T-helper 17 cell (primary cell): Measurements from ENCODE around the gene CD101. TPM values are rescaled to one million over a fixed set of nuclear protein-coding genes. Genes with fewer than 3 reads are reported as not detected.

Experiments used
- ATAC-seq: fragments of 150-1000 bp; cut with Tn5 transposase; 2 replicates; pipeline ENCODE4 v1.10.0; 2021; ENCODE audit warnings: mild to moderate bottlenecking, moderate library complexity
- DNase-seq, 3 donors: peaks; one replicate each; pipeline versions ENCODE4 v3.0.0 to v3.0.0-alpha.2; 2020 to 2021
- H3K9me3 ChIP-seq: one replicate; pipeline ENCODE4 v1.7.0; 2013; ENCODE audit warnings: low read length, mild to moderate bottlenecking; ENCODE audit not compliant: control insufficient read depth, poor library complexity, severe bottlenecking
- H3K27ac Mint-ChIP-seq: one replicate; pipeline ENCODE4 v1.8.0; 2022; ENCODE audit warnings: mild to moderate bottlenecking, moderate library complexity, mixed read lengths
- H3K27me3 Mint-ChIP-seq: one replicate; pipeline ENCODE4 v1.8.0; 2022; ENCODE audit warnings: mixed read lengths
- H3K36me3 Mint-ChIP-seq: one replicate; pipeline ENCODE4 v1.8.0; 2022; ENCODE audit warnings: low read depth, mixed read lengths
- H3K4me1 Mint-ChIP-seq: one replicate; pipeline ENCODE4 v1.8.0; 2022; ENCODE audit warnings: mild to moderate bottlenecking, mixed read lengths
- H3K4me3 Mint-ChIP-seq: one replicate; pipeline ENCODE4 v1.8.0; 2022; ENCODE audit warnings: mild to moderate bottlenecking, moderate library complexity, mixed read lengths
- total RNA-seq, 4 donors: library from RNA in 2 of 4; stranded (reverse) in 2 of 4; gene quantifications; one replicate each; pipeline ENCODE4 v1.2.3 and lab custom pipeline; 2022 to 2026

CD101 gene
- total RNA-seq, 2 donors from 2014 or later = 1.9 to 5.7 TPM

GRCh38 chr1:116990612-116991151 is 10.9 kb upstream of the CD101 start:
- Mint-ChIP-seq H3K27me3 (no peaks in the 10 kb centered on the region), H3K36me3 (peaks cover 2% of the 10 kb centered on the region), H3K4me3 (no peak overlapping the region), H3K27ac (peak overlapping the region; percentile 87), H3K4me1 (peaks cover 34% of the 10 kb centered on the region)
- no peaks in the 10 kb centered on the region for H3K9me3 ChIP-seq
- no peak for ATAC-seq
- DNase-seq = no peak

- no peaks in the 10 kb centered on the region for H3K9me3 ChIP-seq
- Mint-ChIP-seq H3K27ac (peak overlapping the region; percentile 87), H3K4me1 (peaks cover 29% of the 10 kb centered on the region), H3K27me3 (no peaks in the 10 kb centered on the region), H3K36me3 (peaks cover 2% of the 10 kb centered on the region), H3K4me3 (peak overlapping the region; percentile 62)
- DNase-seq = no peak
- peak; percentile 16 for ATAC-seq
These were observed 10.3 kb upstream of the CD101 start for GRCh38 chr1:116991171-116991845.

GRCh38 chr1:116991918-116992317 is 9.6 kb upstream of the CD101 start:
- peaks cover 23% of the 10 kb centered on the region for H3K4me1 Mint-ChIP-seq
- H3K36me3 Mint-ChIP-seq = peaks cover 2% of the 10 kb centered on the region
- DNase-seq = no peak
- no peaks in the 10 kb centered on the region for H3K27me3 Mint-ChIP-seq
- ATAC-seq = peak; percentile 36
- H3K9me3 ChIP-seq = no peaks in the 10 kb centered on the region
- H3K4me3 Mint-ChIP-seq = peak overlapping the region; percentile 62
- peak overlapping the region; percentile 87 for H3K27ac Mint-ChIP-seq

GRCh38 chr1:116993286-116993685 is 8.3 kb upstream of the CD101 start:
- ATAC-seq = no peak
- H3K27ac Mint-ChIP-seq = no peak overlapping the region
- H3K4me1 Mint-ChIP-seq = peaks cover 15% of the 10 kb centered on the region
- DNase-seq = no peak
- H3K4me3 Mint-ChIP-seq = no peak overlapping the region
- peaks cover 4% of the 10 kb centered on the region for H3K36me3 Mint-ChIP-seq
- H3K9me3 ChIP-seq = no peaks in the 10 kb centered on the region
- no peaks in the 10 kb centered on the region for H3K27me3 Mint-ChIP-seq

GRCh38 chr1:116994411-116994810 is 7.1 kb upstream of the CD101 start:
- ATAC-seq (no peak), DNase-seq (no peak)
- Mint-ChIP-seq H3K36me3 (peaks cover 6% of the 10 kb centered on the region), H3K4me1 (peaks cover 13% of the 10 kb centered on the region), H3K27ac (no peak overlapping the region), H3K27me3 (no peaks in the 10 kb centered on the region), H3K4me3 (no peak overlapping the region)
- no peaks in the 10 kb centered on the region for H3K9me3 ChIP-seq

- DNase-seq (no peak), ATAC-seq (no peak)
- no peak overlapping the region for H3K4me3 Mint-ChIP-seq
- no peak overlapping the region for H3K27ac Mint-ChIP-seq
- no peaks in the 10 kb centered on the region for H3K9me3 ChIP-seq
- H3K27me3 Mint-ChIP-seq = no peaks in the 10 kb centered on the region
- H3K4me1 Mint-ChIP-seq = peaks cover 9% of the 10 kb centered on the region
- H3K36me3 Mint-ChIP-seq = peaks cover 8% of the 10 kb centered on the region
These were observed 4.5 kb upstream of the CD101 start for GRCh38 chr1:116997066-116997465.

- peaks cover 8% of the 10 kb centered on the region for H3K36me3 Mint-ChIP-seq
- no peak overlapping the region for H3K27ac Mint-ChIP-seq
- DNase-seq (no peak), ATAC-seq (no peak)
- H3K4me1 Mint-ChIP-seq = peaks cover 13% of the 10 kb centered on the region
- no peaks in the 10 kb centered on the region for H3K27me3 Mint-ChIP-seq
- no peaks in the 10 kb centered on the region for H3K9me3 ChIP-seq
- no peak overlapping the region for H3K4me3 Mint-ChIP-seq
These were observed 3.9 kb upstream of the CD101 start for GRCh38 chr1:116997636-116998035.

GRCh38 chr1:116999596-116999995 is 2.0 kb upstream of the CD101 start:
- no peak overlapping the region for H3K27ac Mint-ChIP-seq
- ATAC-seq = no peak
- H3K4me1 Mint-ChIP-seq = peaks cover 20% of the 10 kb centered on the region
- DNase-seq = no peak
- no peak overlapping the region for H3K4me3 Mint-ChIP-seq
- H3K27me3 Mint-ChIP-seq = no peaks in the 10 kb centered on the region
- H3K9me3 ChIP-seq = no peaks in the 10 kb centered on the region
- peaks cover 5% of the 10 kb centered on the region for H3K36me3 Mint-ChIP-seq

- H3K4me1 Mint-ChIP-seq = peaks cover 20% of the 10 kb centered on the region
- no peak overlapping the region for H3K27ac Mint-ChIP-seq
These were observed 1.4 kb upstream of the CD101 start for GRCh38 chr1:117000142-117000541.

GRCh38 chr1:117003223-117003875 is 1.8 kb downstream of the CD101 start:
- ATAC-seq (no peak), DNase-seq (no peak)
- H3K27me3 Mint-ChIP-seq = peaks cover 4% of the 10 kb centered on the region
- H3K4me1 Mint-ChIP-seq = peaks cover 24% of the 10 kb centered on the region
- peak overlapping the region; percentile 48 for H3K27ac Mint-ChIP-seq
- H3K4me3 Mint-ChIP-seq = no peak overlapping the region
- H3K9me3 ChIP-seq = no peaks in the 10 kb centered on the region
- H3K36me3 Mint-ChIP-seq = peaks cover 7% of the 10 kb centered on the region

More at GRCh38 chr1:117000142-117000541, 1.4 kb upstream of the CD101 start:
- DNase-seq (no peak), ATAC-seq (no peak)
- no peaks in the 10 kb centered on the region for H3K9me3 ChIP-seq
- Mint-ChIP-seq H3K4me3 (no peak overlapping the region), H3K36me3 (peaks cover 5% of the 10 kb centered on the region), H3K27me3 (no peaks in the 10 kb centered on the region)

- Mint-ChIP-seq H3K27me3 (peaks cover 9% of the 10 kb centered on the region), H3K27ac (peak overlapping the region; percentile 88), H3K4me3 (peak overlapping the region; percentile 52), H3K36me3 (peaks cover 3% of the 10 kb centered on the region), H3K4me1 (peaks cover 22% of the 10 kb centered on the region)
- ATAC-seq (no peak), DNase-seq (no peak)
- H3K9me3 ChIP-seq = no peaks in the 10 kb centered on the region
These were observed 6.1 kb downstream of the CD101 start for GRCh38 chr1:117007719-117008013.

GRCh38 chr1:117008656-117009055 is 7.1 kb downstream of the CD101 start:
- no peaks in the 10 kb centered on the region for H3K9me3 ChIP-seq
- Mint-ChIP-seq H3K27me3 (peaks cover 9% of the 10 kb centered on the region), H3K4me1 (peaks cover 16% of the 10 kb centered on the region), H3K36me3 (peaks cover 3% of the 10 kb centered on the region), H3K27ac (peak overlapping the region; percentile 88), H3K4me3 (no peak overlapping the region)
- ATAC-seq (no peak), DNase-seq (no peak)

GRCh38 chr1:117009132-117009531 is 7.6 kb downstream of the CD101 start:
- DNase-seq = no peak
- Mint-ChIP-seq H3K4me3 (no peak overlapping the region), H3K36me3 (peaks cover 3% of the 10 kb centered on the region), H3K27ac (peak overlapping the region; percentile 88), H3K4me1 (peaks cover 16% of the 10 kb centered on the region), H3K27me3 (peaks cover 9% of the 10 kb centered on the region)
- H3K9me3 ChIP-seq = no peaks in the 10 kb centered on the region
- ATAC-seq = peak; percentile 66
